HCT116 (cell line): ENCODE data around the gene FXYD6. TPM values are rescaled to one million over a fixed set of nuclear protein-coding genes. Genes with fewer than 3 reads are reported as not detected.

Source experiments
- ATAC-seq: fragments of 200-7000 bp; cut with Tn5 transposase; 2 replicates; pipeline ENCODE4 v1.9.1; 2020; ENCODE audit warnings: mild to moderate bottlenecking, moderate library complexity
- BruUV-seq: library from RNA; stranded (reverse); fragments of 400-500 nt; replicated peaks from 2 replicates; lab custom pipeline; 2021; lab: Mats Ljungman, UMichigan
- CTCF ChIA-PET: fragments of 300-600 bp; sonication (Branson Sonifier 250); formaldehyde crosslinking; loops from one replicate; lab custom pipeline; 2021; ENCODE audit warnings: antibody characterized with exemption; lab: Charles Lee
- POLR2A ChIA-PET: fragments of 300-600, 350-600 bp; sonication (Branson Sonifier 250); formaldehyde crosslinking; loops from one replicate; lab custom pipeline; 2021; ENCODE audit warnings: antibody characterized with exemption; lab: Charles Lee
- RAD21 ChIA-PET, 2 experiments: fragments of 300-600 bp; sonication (Branson Sonifier 250); formaldehyde crosslinking; loops; one replicate each; lab custom pipeline; 2023; ENCODE audit warnings: low total read pairs in 2 of 2; ENCODE audit not compliant: uncharacterized antibody in 2 of 2, unreplicated experiment in 2 of 2, low non-redundant PET in 1 of 2; lab: Charles Lee
- DNase-seq: peaks from one replicate; pipeline ENCODE4 v3.0.0-alpha.2; 2010; ENCODE audit warnings: low read depth, low spot score
- H2AFZ ChIP-seq: fragments of 200-600 bp; shearing (Covaris generic), sonication (generic); 2 replicates; pipeline ENCODE4 v1.6.1; 2017; ENCODE audit warnings: low read depth, mixed run types, mixed read lengths, antibody characterized with exemption, low read length; ENCODE audit not compliant: poor library complexity, severe bottlenecking
- H3K27ac ChIP-seq: 2 replicates; pipeline ENCODE4 v1.5.1; 2012; ENCODE audit warnings: low read depth, low read length
- H3K27me3 ChIP-seq: fragments of 200-600 bp; sonication (generic); 2 replicates; pipeline ENCODE4 v1.6.1; 2016; ENCODE audit warnings: mixed run types, low read length, mixed read lengths; ENCODE audit not compliant: insufficient read depth
- H3K36me3 ChIP-seq, 2 experiments: fragments of 200-500 bp in 1 of 2; fragments of 200-600 bp in 1 of 2; sonication (Bioruptor generic) in 1 of 2; sonication (generic) in 1 of 2; 2 replicates each; pipeline versions ENCODE4 v1.5.1 to v1.6.1; 2014 to 2016; ENCODE audit warnings: low read length in 2 of 2, inconsistent platforms in 1 of 2, mixed read lengths in 1 of 2, mixed run types in 1 of 2; ENCODE audit not compliant: insufficient read depth in 2 of 2, control insufficient read depth in 1 of 2
- H3K4me1 ChIP-seq, 2 experiments: fragments of 200-600 bp in 1 of 2; sonication (generic) in 1 of 2; 2 replicates each; pipeline versions ENCODE4 v1.5.1 to v1.6.1; 2012 to 2017; ENCODE audit warnings: low read length in 2 of 2, inconsistent platforms in 1 of 2, mild to moderate bottlenecking in 1 of 2, mixed read lengths in 1 of 2, mixed run types in 1 of 2, moderate library complexity in 1 of 2; ENCODE audit not compliant: insufficient read depth in 2 of 2, control insufficient read depth in 1 of 2
- H3K4me2 ChIP-seq: fragments of 200-600 bp; sonication (generic); 2 replicates; pipeline ENCODE4 v1.6.1; 2017; ENCODE audit warnings: mixed run types, low read length, mixed read lengths
- H3K4me3 ChIP-seq, 2 experiments: fragments of 200-600 bp in 1 of 2; sonication (generic) in 1 of 2; replicated peaks in 1 of 2; 2 replicates each; pipeline ENCODE4 v1.5.1; 2011 to 2016; ENCODE audit warnings: low read length in 2 of 2, control low read depth in 1 of 2, low read depth in 1 of 2, mild to moderate bottlenecking in 1 of 2, mixed read lengths in 1 of 2, mixed run types in 1 of 2
- H3K79me2 ChIP-seq: fragments of 200-600 bp; sonication (generic); 2 replicates; pipeline ENCODE4 v1.6.1; 2017; ENCODE audit warnings: mild to moderate bottlenecking, mixed run types, low read length, moderate library complexity, mixed read lengths; ENCODE audit not compliant: insufficient read depth
- H3K9ac ChIP-seq: fragments of 200-600 bp; sonication (generic); 2 replicates; pipeline ENCODE4 v1.6.1; 2016; ENCODE audit warnings: low read length, mixed read lengths
- H3K9me2 ChIP-seq: fragments of 200-600 bp; sonication (generic), shearing (Covaris generic); 2 replicates; pipeline ENCODE4 v1.6.1; 2017; ENCODE audit warnings: mixed run types, mild to moderate bottlenecking, moderate library complexity; ENCODE audit not compliant: insufficient read depth
- H3K9me3 ChIP-seq, 2 experiments: fragments of 200-500 bp in 1 of 2; fragments of 200-600 bp in 1 of 2; sonication (Bioruptor generic) in 1 of 2; sonication (generic) in 1 of 2; 2 replicates each; pipeline ENCODE4 v1.6.1; 2014 to 2017; ENCODE audit warnings: low read length in 2 of 2, mixed read lengths in 2 of 2, inconsistent platforms in 1 of 2, low read depth in 1 of 2, mild to moderate bottlenecking in 1 of 2, mixed run types in 1 of 2, moderate library complexity in 1 of 2; ENCODE audit not compliant: control insufficient read depth in 1 of 2, insufficient read depth in 1 of 2
- H4K20me1 ChIP-seq: fragments of 200-600 bp; sonication (generic), shearing (Covaris generic); 2 replicates; pipeline ENCODE4 v1.6.1; 2017; ENCODE audit warnings: mixed run types, mild to moderate bottlenecking, moderate library complexity; ENCODE audit not compliant: insufficient read depth
- CEBPB ChIP-seq: IDR thresholded peaks from 2 replicates; pipeline ENCODE4 v1.6.1; 2012; ENCODE audit warnings: low read depth
- EZH2 ChIP-seq: fragments of 200-600 bp; sonication (generic); IDR thresholded peaks from 2 replicates; pipeline ENCODE4 v1.6.1; 2017; ENCODE audit warnings: antibody characterized with exemption, mixed run types
- FOSL1 ChIP-seq: IDR thresholded peaks from 2 replicates; pipeline ENCODE4 v1.6.1; 2012; ENCODE audit warnings: low read depth
- POLR2AphosphoS5 ChIP-seq: IDR thresholded peaks from 2 replicates; pipeline ENCODE4 v1.6.1; 2011; ENCODE audit warnings: mild to moderate bottlenecking, low read depth, low read length, moderate library complexity
- RAD21 ChIP-seq: IDR thresholded peaks from 2 replicates; pipeline ENCODE4 v1.6.1; 2012; ENCODE audit warnings: low read depth, mild to moderate bottlenecking
- SIN3A ChIP-seq: IDR thresholded peaks from 2 replicates; pipeline ENCODE4 v1.6.1; 2012; ENCODE audit warnings: low read depth
- SP1 ChIP-seq: IDR thresholded peaks from 2 replicates; pipeline ENCODE4 v1.6.1; 2012; ENCODE audit warnings: low read depth
- SRF ChIP-seq: IDR thresholded peaks from 2 replicates; pipeline ENCODE4 v1.6.1; 2012; ENCODE audit warnings: low read depth
- intact Hi-C: fragments of 100-400 bp; cut with micrococcal nuclease; formaldehyde crosslinking; loops from 2 replicates; pipeline ENCODE4 v1.10.0; 2022
- total RNA-seq: library from RNA; stranded (reverse); gene quantifications from one replicate; pipeline ENCODE4 v1.2.1, GENCODE V29; 2021; ENCODE audit not compliant: unreplicated experiment

Gene FXYD6
- total RNA-seq, 1 experiment from 2014 or later, result 2.5 TPM

DNA sequence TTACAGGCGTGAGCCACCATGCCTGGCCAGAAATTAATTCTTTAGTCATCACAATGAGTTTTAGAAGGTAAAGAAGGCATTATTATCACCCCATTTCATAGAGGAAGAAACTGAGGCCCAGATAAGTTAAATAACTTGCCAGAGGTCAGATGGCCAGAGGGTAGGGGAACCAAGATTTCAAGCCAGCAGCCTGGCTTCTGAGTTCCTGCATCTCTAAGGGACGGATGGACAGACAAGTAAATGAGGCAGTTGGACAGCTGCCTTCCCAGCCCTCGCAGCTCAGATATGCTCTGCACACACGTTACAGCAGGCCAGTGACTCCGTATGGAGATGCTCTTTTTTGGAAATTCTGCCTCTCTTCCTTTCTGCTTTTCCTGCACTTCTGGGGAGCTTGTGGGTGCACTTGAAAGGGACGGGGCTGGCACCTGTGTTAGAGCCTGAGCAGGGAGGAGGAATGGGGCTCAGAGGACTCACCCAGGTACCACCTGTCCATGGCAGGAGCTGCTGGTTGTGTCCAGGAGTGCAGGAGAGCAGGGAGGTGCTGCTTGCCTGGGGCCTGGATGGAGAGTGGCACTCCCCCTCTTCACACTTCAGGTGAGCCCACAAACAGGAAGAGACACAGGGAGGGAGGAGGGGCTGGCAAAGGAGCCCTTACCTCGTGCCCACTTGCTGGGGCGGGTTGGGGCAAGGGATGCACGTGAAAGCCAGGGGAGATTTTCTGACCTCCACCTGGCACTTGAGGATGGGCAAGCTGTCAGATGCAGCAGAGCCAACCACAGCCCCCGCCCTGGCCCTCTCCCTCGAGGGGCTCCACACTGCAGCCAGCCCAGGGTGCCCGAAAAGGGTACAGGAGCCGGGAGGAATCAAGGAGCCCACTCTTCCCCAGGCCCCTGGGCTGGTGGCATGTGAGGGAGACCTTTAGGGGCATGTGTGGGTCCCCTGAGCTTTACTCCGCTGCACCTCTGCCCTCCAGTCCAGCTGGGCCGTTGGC lies 48.6 kb downstream of the FXYD6 start:
- BruUV-seq, result no TSS peak
- Histone ChIP-seq H3K79me2 (no peaks in the 10 kb centered on the region), H3K9ac (no peak overlapping the region), H3K36me3 (no peaks in the 10 kb centered on the region), H3K4me3 (no peak overlapping the region), H3K27ac (no peak overlapping the region), H3K9me3 (no peaks in the 10 kb centered on the region), H3K9me2 (no peaks in the 10 kb centered on the region), H3K4me2 (no peak overlapping the region), H4K20me1 (no peaks in the 10 kb centered on the region), H3K4me1 (peaks cover 7 to 13% of the 10 kb centered on the region in 2 experiments; a peak in 3 of 4 replicates), H3K27me3 (no peaks in the 10 kb centered on the region), H2AFZ (no peak overlapping the region)
- ATAC-seq, result no peak
- ChIA-PET POLR2A (no interaction called here), RAD21 (no interaction called here), CTCF (interaction anchor here (1.0 to 2.5 kb wide), 3 partner anchors 17 to 119 kb away, joined by 3 to 9 read pairs (median 8); no protein-coding TSS in a partner anchor)
- intact Hi-C loops, result no loop called here
- no peak for DNase-seq
- TF ChIP-seq SRF (no peak), RAD21 (no peak)

- no peak for TF ChIP-seq CEBPB
- no peak for TF ChIP-seq SP1
- no peak for TF ChIP-seq SIN3A
- no peak for TF ChIP-seq EZH2
- no peak for TF ChIP-seq FOSL1
- TF ChIP-seq SRF, result no peak
- TF ChIP-seq RAD21, result no peak
- TF ChIP-seq POLR2AphosphoS5, result no peak
- no TSS peak for BruUV-seq
- H3K9me2 ChIP-seq, result no peaks in the 10 kb centered on the region
- peaks cover 7 to 19% of the 10 kb centered on the region in 2 experiments; a peak in 3 of 4 replicates for H3K4me1 ChIP-seq
- H4K20me1 ChIP-seq, result no peaks in the 10 kb centered on the region
- H2AFZ ChIP-seq, result no peak overlapping the region
- H3K27ac ChIP-seq, result no peak overlapping the region
- ATAC-seq (no peak), DNase-seq (no peak)
- H3K9ac ChIP-seq, result no peak overlapping the region
- no peaks in the 10 kb centered on the region for H3K36me3 ChIP-seq
- H3K79me2 ChIP-seq, result no peaks in the 10 kb centered on the region
- ChIA-PET CTCF (interaction anchor here (1.4 to 2.5 kb wide), 2 partner anchors 9 to 120 kb away, joined by 3 to 9 read pairs; no protein-coding TSS in a partner anchor), POLR2A (no interaction called here), RAD21 (no interaction called here)
- H3K4me2 ChIP-seq, result no peak overlapping the region
- intact Hi-C loops, result no loop called here
- H3K4me3 ChIP-seq, result no peak overlapping the region
- H3K9me3 ChIP-seq, result no peaks in the 10 kb centered on the region
- H3K27me3 ChIP-seq, result no peaks in the 10 kb centered on the region
These were observed 49.6 kb downstream of the FXYD6 start for GRCh38 chr11:117826832-117827231.
